SU-DHL-6 (cell line): Measurements from ENCODE around the gene BEAN1.

Experiments used
- H2AFZ ChIP-seq: fragments of 200-600 bp; sonication (generic); 2 replicates; pipeline ENCODE4 v1.6.1; 2014; ENCODE audit warnings: low read depth, mild to moderate bottlenecking, moderate library complexity, mixed read lengths, antibody characterized with exemption, low read length; ENCODE audit not compliant: severe bottlenecking
- H3F3A ChIP-seq: fragments of 200-600 bp; shearing (Covaris generic); 2 replicates; pipeline ENCODE4 v1.6.0; 2016; ENCODE audit warnings: antibody characterized with exemption, mild to moderate bottlenecking; ENCODE audit not compliant: insufficient read depth
- H3K27ac ChIP-seq: fragments of 200-600 bp; sonication (generic); 2 replicates; pipeline ENCODE4 v1.5.1; 2016; ENCODE audit warnings: low read depth, mild to moderate bottlenecking, low read length, moderate library complexity, mixed read lengths
- H3K27me3 ChIP-seq: fragments of 200-600 bp; sonication (generic), shearing (Covaris generic); 2 replicates; pipeline ENCODE4 v1.6.0; 2014; ENCODE audit warnings: mild to moderate bottlenecking, low read length
- H3K36me3 ChIP-seq: fragments of 200-600 bp; sonication (generic); 2 replicates; pipeline ENCODE4 v1.6.1; 2014; ENCODE audit warnings: mild to moderate bottlenecking, low read length, mixed read lengths
- H3K4me2 ChIP-seq: fragments of 300-600, 200-600 bp; shearing (Covaris generic), sonication (generic); 2 replicates; pipeline ENCODE4 v1.6.0; 2014; ENCODE audit warnings: low read length, low read depth, mild to moderate bottlenecking; ENCODE audit not compliant: poor library complexity, severe bottlenecking
- H3K4me3 ChIP-seq: fragments of 200-600 bp; sonication (generic); 2 replicates; pipeline ENCODE4 v1.5.1; 2014; ENCODE audit warnings: antibody characterized with exemption, low read length, mild to moderate bottlenecking, mixed read lengths; ENCODE audit not compliant: insufficient read depth, poor library complexity, severe bottlenecking
- H3K79me2 ChIP-seq: fragments of 200-600 bp; sonication (generic); 2 replicates; pipeline ENCODE4 v1.6.1; 2014; ENCODE audit warnings: mild to moderate bottlenecking, low read length, moderate library complexity; ENCODE audit not compliant: insufficient read depth
- H3K9ac ChIP-seq: fragments of 200-600 bp; sonication (generic); 2 replicates; pipeline ENCODE4 v1.7.0; 2014; ENCODE audit warnings: mild to moderate bottlenecking, low read length
- H3K9me2 ChIP-seq: fragments of 200-600 bp; sonication (generic); replicated peaks from 2 replicates; pipeline ENCODE4 v1.6.1; 2014; ENCODE audit warnings: low read length; ENCODE audit not compliant: insufficient read depth
- H3K9me3 ChIP-seq: fragments of 200-600 bp; sonication (generic); 2 replicates; pipeline ENCODE4 v1.6.1; 2014; ENCODE audit warnings: low read length, mixed read lengths; ENCODE audit not compliant: insufficient read depth
- H4K20me1 ChIP-seq: fragments of 200-600 bp; sonication (generic); 2 replicates; pipeline ENCODE4 v1.6.1; 2014; ENCODE audit warnings: low read depth, mild to moderate bottlenecking, antibody characterized with exemption, low read length, moderate library complexity, mixed read lengths
- EZH2phosphoT487 ChIP-seq: fragments of 200-600 bp; sonication (generic), shearing (Covaris generic); conservative IDR thresholded peaks from 2 replicates; pipeline ENCODE4 v1.6.1; 2018; ENCODE audit warnings: mild to moderate bottlenecking, antibody characterized with exemption, low read length, moderate library complexity, mixed read lengths
- TF ChIP-seq, protein P1 (sequence below): fragments of 200-600 bp; sonication (generic); IDR thresholded peaks from one replicate; pipeline ENCODE4 v1.5.1; 2017; ENCODE audit warnings: antibody characterized with exemption, mild to moderate bottlenecking, low read length, moderate library complexity; ENCODE audit not compliant: insufficient read depth, poor library complexity, severe bottlenecking

Gene BEAN1

DNA sequence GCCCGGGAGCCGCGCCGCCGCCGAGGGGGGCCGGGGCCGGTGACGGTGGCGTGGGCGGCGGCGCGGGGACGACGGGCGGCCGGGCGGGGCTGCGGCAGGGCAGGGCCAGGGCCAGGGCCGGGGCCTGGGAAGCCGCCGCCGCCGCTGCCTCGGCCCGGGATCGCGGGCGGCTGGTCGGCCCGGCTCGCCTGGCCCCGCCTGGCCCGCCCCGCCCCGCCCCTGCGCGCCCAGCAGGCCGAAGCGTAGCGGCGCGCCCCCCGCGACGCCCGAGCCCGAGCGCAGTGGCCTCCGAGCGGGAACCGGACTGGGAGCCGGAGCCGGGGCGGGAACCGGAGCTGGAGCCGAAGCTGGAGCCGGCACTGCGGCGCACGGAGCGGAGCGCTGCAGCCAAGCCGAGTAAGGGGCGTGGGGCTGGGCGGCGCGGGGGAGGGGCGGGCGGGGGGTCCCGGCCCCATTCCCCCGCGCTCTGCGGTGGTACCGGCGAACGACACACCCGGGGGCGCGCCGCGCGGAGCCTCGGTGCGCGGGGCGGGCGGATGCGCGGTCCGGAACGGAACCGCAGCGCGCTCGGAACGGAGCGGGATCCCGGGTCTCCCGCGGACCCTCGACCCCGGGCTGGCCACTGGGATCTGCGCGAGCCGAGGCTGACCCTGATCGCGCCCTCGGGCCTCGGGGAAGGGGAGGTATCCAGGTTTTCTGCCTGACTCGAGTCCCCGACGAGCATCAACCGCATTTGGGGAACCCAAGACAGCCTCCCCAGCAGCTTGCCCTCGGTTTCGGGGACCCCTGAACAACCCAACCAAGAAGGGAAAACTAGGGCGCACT is at the start of gene BEAN1:
Gene BEAN1 (plus strand): TSS at position 260 of the 825 bp plus-strand sequence. CDS start 10,382 bp downstream, outside the sequence.
- H3K9ac ChIP-seq = no peak within 1 kb of the TSS
- H3F3A ChIP-seq = no peaks in the 10 kb centered on the region
- no peaks in the 10 kb centered on the region for H3K79me2 ChIP-seq
- no peak within 1 kb of the TSS for H3K27ac ChIP-seq
- H3K9me2 ChIP-seq = no peaks in the 10 kb centered on the region
- no peaks in the 10 kb centered on the region for H3K36me3 ChIP-seq
- TF ChIP-seq, protein P1, sequence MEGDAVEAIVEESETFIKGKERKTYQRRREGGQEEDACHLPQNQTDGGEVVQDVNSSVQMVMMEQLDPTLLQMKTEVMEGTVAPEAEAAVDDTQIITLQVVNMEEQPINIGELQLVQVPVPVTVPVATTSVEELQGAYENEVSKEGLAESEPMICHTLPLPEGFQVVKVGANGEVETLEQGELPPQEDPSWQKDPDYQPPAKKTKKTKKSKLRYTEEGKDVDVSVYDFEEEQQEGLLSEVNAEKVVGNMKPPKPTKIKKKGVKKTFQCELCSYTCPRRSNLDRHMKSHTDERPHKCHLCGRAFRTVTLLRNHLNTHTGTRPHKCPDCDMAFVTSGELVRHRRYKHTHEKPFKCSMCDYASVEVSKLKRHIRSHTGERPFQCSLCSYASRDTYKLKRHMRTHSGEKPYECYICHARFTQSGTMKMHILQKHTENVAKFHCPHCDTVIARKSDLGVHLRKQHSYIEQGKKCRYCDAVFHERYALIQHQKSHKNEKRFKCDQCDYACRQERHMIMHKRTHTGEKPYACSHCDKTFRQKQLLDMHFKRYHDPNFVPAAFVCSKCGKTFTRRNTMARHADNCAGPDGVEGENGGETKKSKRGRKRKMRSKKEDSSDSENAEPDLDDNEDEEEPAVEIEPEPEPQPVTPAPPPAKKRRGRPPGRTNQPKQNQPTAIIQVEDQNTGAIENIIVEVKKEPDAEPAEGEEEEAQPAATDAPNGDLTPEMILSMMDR = no peak
- no peak for TF ChIP-seq EZH2phosphoT487
- H4K20me1 ChIP-seq = no peaks in the 10 kb centered on the region
- no peak within 1 kb of the TSS for H3K4me3 ChIP-seq
- no peak within 1 kb of the TSS for H2AFZ ChIP-seq
- H3K9me3 ChIP-seq = no peaks in the 10 kb centered on the region
- no peak within 1 kb of the TSS for H3K4me2 ChIP-seq
- no peaks in the 10 kb centered on the region for H3K27me3 ChIP-seq

DNA sequence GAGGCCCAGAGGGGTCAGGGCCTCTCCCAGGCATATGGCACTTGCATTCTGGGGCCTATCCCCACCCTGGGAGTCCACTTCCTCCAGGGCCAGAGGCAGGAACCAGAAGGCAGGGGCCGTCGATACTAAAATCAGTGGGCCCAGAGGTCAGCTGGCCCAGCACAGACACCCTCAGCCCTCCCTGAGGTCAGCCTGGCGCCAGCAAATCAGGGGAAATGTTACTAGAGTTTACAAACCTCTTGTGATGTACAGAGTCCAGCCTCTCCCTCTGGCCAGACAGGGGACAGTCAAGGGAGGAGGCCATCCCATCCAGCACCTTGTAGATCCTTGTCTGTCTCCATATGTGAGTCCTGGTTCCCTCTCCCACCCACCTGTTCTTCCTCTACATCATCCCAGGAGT is 49.8 kb upstream of the BEAN1 start:
- Histone ChIP-seq H3K9me3 (no peaks in the 10 kb centered on the region), H3K27me3 (no peaks in the 10 kb centered on the region), H3K36me3 (no peaks in the 10 kb centered on the region), H3K4me3 (no peak overlapping the region), H3K9me2 (no peaks in the 10 kb centered on the region), H3K4me2 (no peak overlapping the region), H3F3A (no peaks in the 10 kb centered on the region), H3K27ac (no peak overlapping the region), H3K79me2 (no peaks in the 10 kb centered on the region), H4K20me1 (no peaks in the 10 kb centered on the region), H2AFZ (no peak overlapping the region), H3K9ac (no peak overlapping the region)
- TF ChIP-seq, protein P1 = no peak
- TF ChIP-seq EZH2phosphoT487 = no peak

GRCh38 chr16:66378741-66379570 is 48.1 kb upstream of the BEAN1 start:
- Histone ChIP-seq H3K9me3 (no peaks in the 10 kb centered on the region), H3K79me2 (no peaks in the 10 kb centered on the region), H4K20me1 (no peaks in the 10 kb centered on the region), H3K4me3 (no peak overlapping the region), H3K9ac (no peak overlapping the region), H3K36me3 (no peaks in the 10 kb centered on the region), H2AFZ (no peak overlapping the region), H3K4me2 (no peak overlapping the region), H3F3A (no peaks in the 10 kb centered on the region), H3K27me3 (no peaks in the 10 kb centered on the region), H3K27ac (no peak overlapping the region), H3K9me2 (no peaks in the 10 kb centered on the region)
- no peak for TF ChIP-seq EZH2phosphoT487
- TF ChIP-seq, protein P1 = no peak
